HTERT RPE-1 (cell line): ENCODE data around the gene SAYSD1.

Source experiments
- in situ Hi-C: fragments of 300-500 bp; cut with MboI; formaldehyde crosslinking; loops from 4 replicates; pipeline ENCODE4 v1.14.3; 2020; ENCODE audit warnings: low sequenced_read_pairs

Gene SAYSD1

DNA sequence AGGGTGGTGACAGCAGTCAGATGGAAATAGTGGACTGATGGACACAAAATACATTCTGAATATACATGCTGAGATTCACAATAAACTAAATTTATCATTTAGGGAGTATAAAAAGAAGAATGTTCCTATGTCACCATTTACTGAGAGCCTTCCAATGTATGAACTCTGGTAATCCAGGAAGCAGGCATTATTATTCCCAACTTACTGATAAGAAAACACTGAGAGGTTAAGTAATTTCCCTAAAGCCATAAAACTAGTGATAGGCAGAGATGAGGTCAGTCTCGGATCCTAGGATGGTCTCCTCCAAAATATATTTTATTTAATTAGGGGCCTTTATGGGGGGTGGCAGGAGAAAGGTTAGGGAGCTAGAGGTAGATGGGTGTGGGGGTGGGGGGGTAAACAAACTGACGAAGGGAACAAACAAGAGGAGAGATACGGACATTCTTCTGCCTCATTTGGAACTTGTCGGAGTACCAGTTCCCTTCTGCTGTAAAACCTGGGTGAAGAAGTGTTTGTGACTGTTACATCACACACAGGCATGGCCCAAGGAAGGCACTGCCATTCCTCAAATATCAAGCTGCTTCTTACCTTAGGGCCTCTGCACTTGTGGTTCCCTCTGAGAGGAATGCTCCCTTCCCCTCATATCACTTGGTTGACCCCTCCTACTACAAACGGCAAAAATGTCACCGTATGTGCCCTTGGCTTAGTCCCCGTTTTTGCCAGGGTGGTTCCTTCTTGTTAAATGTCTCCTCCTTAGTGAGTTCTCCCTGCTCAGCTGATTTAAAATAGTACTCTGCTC, 6.7 kb downstream of the SAYSD1 start:
- in situ Hi-C loops, result no loop called here

DNA sequence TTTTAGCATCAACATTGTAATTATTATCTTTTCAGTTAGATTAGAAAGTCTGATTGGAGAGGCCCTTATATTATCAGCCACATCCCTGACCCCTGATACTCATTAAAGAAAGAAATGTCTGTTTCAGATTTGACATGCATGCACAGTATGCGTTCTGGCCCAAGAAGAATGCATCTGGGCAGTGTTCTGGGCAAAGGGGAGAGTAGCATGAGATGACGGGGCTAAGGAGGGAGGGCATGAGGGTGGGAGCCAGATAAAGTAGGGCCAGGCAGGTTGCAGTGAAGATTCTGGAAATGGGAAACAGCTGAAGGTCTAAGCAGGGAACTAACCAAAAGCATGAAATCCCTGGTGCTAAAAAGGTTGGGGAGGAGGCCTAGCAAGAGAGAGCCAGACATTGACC, 7.3 kb downstream of the SAYSD1 start:
- in situ Hi-C loops, result no loop called here

DNA sequence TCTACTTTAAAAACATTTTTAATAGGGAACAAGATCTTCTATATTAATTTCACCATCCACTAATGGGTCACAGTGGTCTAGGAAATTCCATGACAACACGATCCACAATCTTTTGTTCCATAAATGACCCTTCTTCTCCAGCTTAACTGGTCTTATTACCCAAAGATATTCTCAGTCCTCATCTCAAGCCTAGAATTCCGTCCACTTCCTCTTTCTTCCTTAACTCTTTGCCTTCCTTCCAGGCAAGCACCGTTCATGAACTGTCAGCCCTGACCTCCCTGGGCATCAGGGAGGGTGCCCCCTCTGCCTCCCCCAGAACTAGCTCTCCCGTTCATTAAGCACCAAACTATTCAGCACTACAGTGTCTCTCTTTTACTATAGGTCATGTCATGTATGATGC, 8.0 kb downstream of the SAYSD1 start:
- in situ Hi-C loops, result no loop called here

DNA sequence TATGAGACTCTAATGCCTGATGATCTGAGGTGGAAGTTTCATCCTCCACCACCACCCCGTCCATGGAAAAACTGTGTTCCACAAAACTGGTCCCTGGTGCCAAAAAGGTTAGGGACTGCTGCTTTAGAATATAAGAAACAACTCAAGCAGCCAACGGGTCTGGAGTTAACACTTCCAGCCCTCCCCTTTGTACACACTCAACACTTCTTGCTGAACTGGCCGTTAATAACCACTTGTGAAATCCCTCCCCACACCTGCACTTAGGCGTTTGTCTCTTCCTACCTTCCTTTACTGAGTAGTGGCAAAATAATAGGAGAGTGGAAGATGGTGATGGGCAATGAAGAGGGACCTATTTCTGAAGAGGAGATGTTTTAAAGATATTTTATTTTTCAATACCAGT, 10.5 kb downstream of the SAYSD1 start:
- in situ Hi-C loops, result no loop called here

DNA sequence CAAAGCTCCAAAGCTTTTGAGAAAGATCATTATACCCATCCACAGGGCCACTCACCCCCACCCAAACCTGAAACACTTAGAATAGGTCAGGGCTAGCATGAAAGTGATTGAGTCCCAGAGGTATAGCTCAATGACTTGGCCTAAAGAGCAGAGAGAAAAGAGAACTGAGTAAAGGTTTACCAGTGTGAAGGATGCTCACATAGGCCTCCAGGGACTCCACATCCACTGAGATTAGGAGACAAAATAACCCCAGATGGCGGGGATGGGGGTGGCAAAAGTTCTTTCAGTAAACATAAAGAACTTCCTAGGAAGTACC, 12.2 kb downstream of the SAYSD1 start:
- in situ Hi-C loops, result no loop called here

DNA sequence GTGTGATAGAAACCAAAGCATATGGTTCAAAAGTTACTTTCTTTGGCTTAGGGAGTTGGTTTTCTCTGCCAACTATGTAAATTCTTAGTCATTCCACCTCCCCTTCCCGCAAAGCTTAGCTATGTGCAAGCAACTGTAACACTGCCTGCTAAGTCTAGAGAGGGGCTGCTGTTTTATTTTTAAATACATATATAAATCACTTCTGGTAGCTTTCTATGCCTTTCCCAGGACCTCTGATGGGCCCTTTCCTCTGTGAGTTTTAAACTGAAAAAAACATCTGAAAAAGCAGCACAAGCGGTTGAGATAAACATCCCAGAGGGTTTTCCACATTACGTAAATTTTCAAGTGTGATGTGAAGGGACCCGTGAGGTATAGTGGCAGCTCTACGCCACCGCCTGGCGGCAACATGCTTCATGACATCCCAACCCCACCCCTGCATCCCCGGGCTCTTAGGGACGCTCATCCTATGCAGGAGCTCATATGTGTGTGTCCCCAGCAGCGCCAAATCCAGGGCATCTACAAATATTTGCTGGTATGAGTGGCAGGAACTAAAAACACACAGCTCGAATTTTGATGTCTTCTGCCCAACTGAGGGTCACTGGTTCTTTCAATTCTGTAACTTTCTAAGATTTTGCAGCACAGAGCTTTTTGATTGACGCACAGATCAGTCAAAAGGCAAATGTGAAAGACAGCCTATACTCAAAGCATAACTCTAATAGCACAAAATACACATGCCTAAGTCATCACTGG, 12.7 kb downstream of the SAYSD1 start:
- in situ Hi-C loops, result no loop called here

DNA sequence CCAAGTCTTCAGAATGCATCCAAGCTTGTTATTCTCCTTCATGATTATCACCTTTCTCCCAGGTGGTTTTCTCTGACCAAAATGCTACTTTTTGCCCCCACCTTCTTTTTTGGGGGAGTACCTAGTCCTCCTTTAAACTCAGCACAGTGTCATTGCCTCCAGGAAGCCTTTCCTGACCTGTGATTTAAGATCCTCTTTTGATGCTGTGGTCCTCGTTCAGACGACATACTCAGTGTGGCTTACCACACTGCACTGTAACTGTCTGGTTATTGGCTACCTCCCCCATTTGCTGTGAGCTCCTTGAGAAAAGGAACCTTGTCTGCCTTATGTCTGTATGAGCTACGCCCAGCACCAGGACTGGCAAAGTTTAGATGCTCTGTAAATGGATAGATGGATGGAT, 14.6 kb downstream of the SAYSD1 start:
- in situ Hi-C loops, result no loop called here

DNA sequence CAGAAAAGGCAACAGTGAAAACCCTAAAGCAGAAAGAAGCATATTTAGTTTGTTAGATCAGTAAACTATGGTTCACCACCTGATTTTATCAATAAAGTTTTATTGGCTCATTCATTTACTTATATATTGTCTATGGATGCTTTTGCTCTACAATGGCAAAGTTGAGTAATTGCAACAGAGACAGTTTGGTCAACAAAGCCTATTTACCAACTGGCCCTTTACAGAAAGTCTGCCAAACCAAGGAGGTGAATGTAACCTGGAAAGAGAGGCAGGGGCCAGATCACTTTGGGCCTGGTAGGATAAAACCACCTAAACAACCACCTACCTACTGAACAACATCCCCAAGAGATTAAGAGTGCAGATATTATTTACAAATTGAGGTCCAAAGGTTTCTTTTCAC, 19.4 kb downstream of the SAYSD1 start:
- in situ Hi-C loops, result no loop called here

DNA sequence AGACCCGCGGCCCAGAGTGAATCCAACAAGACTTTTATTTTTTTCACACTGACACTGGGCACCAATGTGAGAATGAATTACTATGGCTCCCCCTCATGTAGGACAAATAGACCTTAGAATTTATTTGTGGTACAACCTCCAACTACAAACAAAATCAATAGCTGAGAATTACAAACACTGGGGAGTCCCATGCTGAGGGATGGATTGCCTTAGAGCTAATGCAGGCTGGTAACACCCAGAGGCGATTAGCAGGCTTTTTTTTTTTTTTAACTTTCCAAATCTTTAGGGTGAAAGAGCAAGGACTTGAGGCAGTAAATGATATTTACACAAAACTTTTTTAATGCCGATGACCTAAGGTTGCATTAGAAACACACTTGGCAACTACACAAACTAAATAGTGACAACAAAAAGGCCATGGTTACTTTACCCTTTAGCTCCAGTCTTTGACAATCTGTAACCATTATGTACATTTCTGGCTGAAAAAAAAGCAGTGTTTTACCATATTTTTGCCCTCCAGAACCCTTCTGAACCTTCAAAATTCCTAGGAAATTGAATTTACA, 21.8 kb downstream of the SAYSD1 start:
- in situ Hi-C loops, result no loop called here

DNA sequence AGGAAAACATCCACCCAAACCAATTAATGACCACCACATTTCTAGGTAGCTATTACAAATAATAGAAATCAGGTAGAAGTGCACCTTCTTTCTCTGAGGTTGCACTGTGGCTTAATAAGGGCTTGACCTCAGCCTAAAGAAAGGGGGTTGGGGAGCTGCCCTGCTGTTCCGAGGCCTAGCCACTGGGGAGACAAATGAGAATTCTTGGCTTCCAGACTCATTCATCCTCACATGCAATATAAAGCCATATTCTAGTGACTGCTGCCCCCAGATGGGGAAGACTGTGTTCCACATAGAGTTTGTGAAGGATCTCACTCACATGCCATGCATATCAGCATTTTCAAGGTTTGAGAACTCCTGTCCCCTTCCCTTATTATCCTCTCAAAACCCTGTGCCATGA, 22.9 kb downstream of the SAYSD1 start:
- in situ Hi-C loops, result no loop called here

DNA sequence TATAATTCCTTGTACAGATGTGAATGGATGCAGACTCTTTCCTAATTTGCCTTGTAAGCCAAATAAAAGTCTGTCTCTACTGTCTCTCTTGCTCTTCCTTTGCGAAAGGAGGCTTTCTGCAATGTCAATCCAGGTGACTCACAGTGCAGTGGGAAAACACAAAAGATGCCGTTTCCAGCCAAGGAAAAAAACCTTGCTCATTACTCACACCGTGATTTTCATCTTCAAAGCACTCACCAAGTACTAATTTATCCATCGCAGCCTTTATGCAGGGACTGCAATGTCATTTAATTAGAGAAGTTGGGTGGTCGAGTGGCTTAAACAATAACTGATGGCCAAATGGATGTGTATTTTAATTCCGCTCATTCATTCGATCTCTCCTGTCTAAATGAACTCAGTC, 23.8 kb downstream of the SAYSD1 start:
- in situ Hi-C loops, result no loop called here

DNA sequence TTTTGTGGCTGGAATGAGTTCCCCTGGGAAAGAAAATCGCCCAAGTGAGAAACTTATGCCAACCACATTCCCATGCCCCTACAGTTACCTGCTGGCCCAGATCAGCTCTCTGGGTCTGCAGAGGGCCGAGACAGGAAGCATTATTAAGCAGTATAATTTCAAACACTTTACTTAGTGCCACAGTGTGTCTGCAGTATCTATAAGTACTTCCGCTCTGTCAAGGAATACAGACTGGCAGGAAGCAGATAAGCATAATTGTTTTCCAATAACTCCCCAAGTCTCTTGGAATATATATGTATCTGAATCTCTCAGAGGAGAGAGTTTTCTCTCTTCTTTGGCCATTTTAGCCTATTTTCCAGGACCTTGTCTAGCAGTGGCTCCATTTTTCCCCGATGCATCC, 24.9 kb downstream of the SAYSD1 start:
- in situ Hi-C loops, result no loop called here

DNA sequence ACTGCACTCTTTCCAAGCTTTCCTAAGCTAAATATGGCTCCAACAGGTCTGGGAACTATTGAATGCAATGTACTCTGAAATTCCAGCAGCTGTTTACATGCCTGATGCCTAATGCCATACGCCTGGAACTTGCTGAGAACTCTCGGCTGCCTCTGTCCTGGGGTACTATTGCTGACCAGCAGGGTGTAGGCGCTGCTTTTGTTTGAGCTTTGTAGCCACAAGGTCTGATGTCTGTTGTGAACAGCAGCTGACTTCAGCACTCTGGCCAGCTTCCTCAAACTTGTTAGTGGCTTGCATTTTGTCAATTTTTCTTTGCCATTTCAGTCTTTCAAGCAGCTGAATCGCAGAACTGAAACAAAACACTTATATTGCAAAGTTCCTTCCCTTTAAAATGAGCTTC, 26.7 kb downstream of the SAYSD1 start:
- in situ Hi-C loops, result no loop called here

DNA sequence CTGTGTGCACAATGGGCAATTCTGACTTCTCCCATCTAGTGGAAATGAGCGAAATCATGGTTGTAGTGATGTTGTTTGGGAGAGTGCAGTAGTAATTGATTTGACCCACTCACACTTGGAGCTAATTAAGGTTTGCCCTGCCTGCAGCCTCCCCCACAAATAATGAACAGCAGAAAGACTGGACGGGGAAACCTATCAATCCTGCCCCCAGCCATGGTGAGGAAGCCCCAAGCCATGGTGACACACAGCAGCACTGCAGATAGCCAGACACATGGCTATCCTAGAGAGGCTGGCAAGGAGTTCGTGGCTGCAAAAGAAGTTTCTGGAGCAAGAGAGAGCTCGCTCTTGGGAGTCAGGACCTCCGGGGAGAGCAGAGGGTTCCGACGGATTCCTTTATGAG, 27.8 kb downstream of the SAYSD1 start:
- in situ Hi-C loops, result no loop called here

DNA sequence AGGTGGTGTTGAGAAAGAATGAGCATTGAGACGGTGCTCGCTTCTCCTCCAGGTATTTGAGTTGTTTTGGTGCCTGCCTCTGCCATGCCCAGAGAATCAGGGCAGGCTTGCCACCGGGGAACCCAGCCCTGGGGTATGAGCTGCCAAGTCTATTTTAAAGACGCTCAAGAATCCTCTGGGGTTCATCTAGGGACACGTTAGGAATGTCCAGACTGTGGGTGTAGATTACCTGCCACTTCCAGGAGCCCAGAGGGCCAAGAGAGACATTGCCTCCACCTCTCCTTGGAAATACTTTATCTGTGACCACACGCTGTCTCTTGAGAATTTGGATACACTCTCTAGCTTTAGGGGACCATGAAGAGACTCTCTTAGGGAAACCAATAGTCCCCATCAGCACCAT, 28.3 kb downstream of the SAYSD1 start:
- in situ Hi-C loops, result no loop called here

DNA sequence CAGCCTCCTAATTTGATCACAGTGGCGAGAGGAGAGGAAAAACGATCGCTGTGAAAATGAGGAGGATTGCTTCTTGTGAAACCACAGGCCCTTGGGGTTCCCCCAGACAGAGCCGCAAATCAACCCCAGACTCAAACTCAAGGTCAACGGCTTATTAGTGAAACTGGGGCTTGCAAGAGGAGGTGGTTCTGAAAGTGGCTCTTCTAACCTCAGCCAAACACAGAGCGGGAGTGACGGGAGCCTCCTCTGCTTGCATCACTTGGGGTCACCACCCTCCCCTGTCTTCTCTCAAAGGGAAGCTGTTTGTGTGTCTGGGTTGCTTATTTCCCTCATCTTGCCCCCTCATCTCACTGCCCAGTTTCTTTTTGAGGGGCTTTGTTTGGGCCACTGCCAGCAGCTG, 28.7 kb downstream of the SAYSD1 start:
- in situ Hi-C loops, result no loop called here

DNA sequence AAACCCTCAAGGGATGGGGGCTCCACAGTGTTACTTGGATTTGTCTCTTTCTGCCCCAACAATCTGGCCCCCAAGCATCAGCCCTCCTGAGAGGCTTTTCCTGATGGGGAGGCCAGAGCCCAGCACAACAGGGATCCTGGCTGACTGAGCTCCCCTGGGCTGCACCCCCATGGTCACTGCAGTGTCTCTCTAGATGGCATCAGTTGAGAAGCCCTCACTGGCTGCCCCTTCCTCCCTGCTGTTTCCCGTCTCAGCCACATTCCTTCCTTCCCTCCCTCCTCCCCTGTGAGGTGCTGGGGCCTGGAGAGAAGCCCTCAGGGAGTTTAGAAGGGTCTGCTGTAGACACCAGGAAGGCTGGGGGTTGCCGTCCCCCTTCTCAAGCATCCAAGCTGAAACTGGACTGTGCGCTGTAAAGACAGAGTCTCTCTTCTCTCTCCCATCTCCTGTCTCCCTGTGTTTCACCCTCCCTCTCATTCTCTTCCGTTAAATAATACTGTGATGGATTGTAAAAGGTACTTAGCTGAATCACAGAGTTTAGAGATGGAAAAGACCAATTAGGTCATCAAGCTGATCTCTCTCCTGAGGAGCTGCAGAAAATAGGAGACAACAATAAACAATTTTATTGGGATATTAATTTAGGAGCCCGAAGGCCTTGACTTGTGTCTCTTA, 29.7 kb downstream of the SAYSD1 start:
- in situ Hi-C loops, result no loop called here

DNA sequence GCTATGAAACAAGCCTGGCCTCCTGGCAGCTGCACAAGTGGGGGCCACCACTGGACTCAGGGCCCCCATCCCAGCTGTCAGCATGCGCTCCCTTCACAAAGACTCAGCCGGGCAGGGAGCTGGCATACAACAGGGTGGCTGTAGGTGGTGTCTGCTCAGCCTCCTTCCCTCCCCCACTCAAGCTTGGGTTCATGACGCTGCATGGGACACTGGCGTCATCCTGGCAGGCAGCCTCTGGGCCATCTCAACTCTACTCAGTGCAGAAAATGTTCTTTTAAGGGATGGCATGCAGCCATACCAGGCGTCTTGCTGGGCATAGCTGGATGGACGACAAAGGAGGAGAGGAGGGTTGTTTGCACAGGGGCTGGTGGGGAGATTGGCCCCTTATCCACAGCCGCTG, 30.5 kb downstream of the SAYSD1 start:
- in situ Hi-C loops, result no loop called here

DNA sequence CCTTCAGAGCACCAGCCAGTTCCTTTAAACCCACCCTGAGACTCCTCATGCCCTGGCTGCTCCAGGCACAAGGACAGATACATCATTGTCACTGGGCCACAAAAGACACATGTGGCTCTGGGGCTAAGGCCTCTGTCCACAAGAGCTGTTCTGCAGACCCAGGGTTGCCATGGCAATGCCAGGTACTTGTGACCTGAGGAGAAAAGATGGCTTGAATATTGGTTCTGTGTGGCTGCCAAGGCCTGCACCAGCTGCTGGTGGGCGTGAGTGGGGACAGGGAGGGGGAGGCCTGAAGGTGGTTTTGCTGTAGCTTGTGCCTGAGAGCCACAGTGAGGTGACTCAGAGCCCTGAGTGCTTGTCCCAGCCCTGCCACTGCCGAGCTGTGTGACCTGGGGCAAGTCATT, 31.8 kb downstream of the SAYSD1 start:
- in situ Hi-C loops, result no loop called here

DNA sequence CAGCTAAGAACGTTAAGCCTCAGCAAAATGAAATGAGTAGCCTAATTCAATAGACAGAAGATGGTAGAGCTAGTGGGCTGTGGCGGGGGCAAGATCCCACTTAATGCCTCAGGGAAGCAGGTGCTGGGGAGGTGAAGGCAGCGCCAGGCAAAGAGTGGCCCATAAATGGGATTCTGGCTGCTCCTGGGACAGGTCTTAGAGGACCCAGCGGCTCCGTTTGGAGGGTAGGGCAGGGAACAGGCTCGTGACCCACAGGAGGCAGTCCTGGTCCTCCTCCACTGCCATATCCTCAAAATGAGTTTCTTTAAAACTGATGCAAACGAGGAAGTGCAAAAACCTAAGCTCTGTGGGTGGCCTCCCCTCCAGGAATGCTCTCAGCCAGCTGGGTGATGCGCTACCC, 32.7 kb downstream of the SAYSD1 start:
- in situ Hi-C loops, result no loop called here

DNA sequence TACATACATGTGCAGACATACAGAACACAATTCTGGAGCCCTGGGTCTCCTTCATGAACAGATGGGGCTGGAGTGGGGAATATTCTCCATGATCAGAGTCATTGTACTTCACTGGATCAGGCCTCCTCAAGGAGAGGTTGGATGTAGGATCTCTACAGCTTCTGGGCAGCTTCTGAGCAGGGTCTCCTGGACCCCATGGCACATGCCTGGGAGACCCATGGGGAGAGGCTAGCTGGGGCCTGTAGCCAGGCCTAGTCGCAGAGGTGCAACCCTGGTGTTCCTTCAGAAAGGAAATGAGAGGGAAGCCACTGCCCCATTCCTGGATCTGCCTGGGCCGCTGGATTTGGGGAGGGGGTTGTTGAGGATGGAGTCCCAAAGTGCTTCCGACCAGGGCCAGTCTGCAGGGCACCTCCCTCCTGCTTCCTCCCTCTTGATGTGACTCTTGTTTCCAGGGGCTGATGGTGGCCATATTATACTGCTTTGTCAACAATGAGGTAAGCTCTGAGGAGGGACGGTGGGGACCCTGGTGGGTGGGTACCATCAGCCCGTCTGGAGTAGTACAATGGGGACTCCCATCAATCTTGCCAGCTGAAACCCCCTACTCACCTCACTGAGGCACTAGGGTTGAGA, 34.6 kb downstream of the SAYSD1 start:
- in situ Hi-C loops, result no loop called here
